ENCODE data around the gene PPP4R2. TPM values are rescaled to one million over a fixed set of nuclear protein-coding genes. Genes with fewer than 3 reads are reported as not detected.

Gene PPP4R2
- total RNA-seq, 1 experiment from 2014 or later, result 62.7 TPM

GRCh38 chr3:73070675-73071575, 74.3 kb downstream of the PPP4R2 start:
- ATAC-seq, result peak; percentile 14
- H2AFZ ChIP-seq (ENCODE audit: low read length), result no peak overlapping the region
- H3K79me2 ChIP-seq (ENCODE audit: low read length), result no peaks in the 10 kb centered on the region
- intact Hi-C loops (cut with micrococcal nuclease), result loop anchor here (5.0 kb wide), 1 partner anchor 134 kb away; no protein-coding TSS in a partner anchor
- no peak overlapping the region for H3K27ac ChIP-seq (ENCODE audit: low read length)
- no peaks in the 10 kb centered on the region for H3F3A ChIP-seq (ENCODE audit: low read length, unreplicated experiment)
- no TSS peak for BruUV-seq (replicated peaks)
- no peaks in the 10 kb centered on the region for H3K27me3 ChIP-seq (ENCODE audit: low read length)
- TF ChIP-seq CTCF (conservative IDR thresholded peaks at IDR 0.05; ENCODE audit: low read depth, low read length) (no peak), EZH2 (IDR thresholded peaks at IDR 0.05; ENCODE audit: low read length, unreplicated experiment) (no peak), EZH2phosphoT487 (IDR thresholded peaks at IDR 0.05; ENCODE audit: borderline replicate concordance, low read length) (no peak)
- ChIA-PET CTCF (no interaction called here), POLR2A (ENCODE audit: unreplicated experiment) (no interaction called here)
- no peak overlapping the region for H3K4me2 ChIP-seq (ENCODE audit: low read length)
- H3K4me1 ChIP-seq (ENCODE audit: insufficient read depth, low read length), result no peaks in the 10 kb centered on the region
- H4K20me1 ChIP-seq (ENCODE audit: low read length), result no peaks in the 10 kb centered on the region
- H3K9ac ChIP-seq (ENCODE audit: low read length), result no peak overlapping the region
- H3K9me3 ChIP-seq (ENCODE audit: low read length), result no peaks in the 10 kb centered on the region
- peaks cover 13% of the 10 kb centered on the region; the same call in 1 of the 2 replicates for H3K36me3 ChIP-seq (ENCODE audit: low read depth, low read length)
- no peak for DNase-seq
- no peaks in the 10 kb centered on the region for H3K9me2 ChIP-seq (replicated peaks; ENCODE audit: low read length)
- H3K4me3 ChIP-seq (ENCODE audit: low read length), result no peak overlapping the region

DNA sequence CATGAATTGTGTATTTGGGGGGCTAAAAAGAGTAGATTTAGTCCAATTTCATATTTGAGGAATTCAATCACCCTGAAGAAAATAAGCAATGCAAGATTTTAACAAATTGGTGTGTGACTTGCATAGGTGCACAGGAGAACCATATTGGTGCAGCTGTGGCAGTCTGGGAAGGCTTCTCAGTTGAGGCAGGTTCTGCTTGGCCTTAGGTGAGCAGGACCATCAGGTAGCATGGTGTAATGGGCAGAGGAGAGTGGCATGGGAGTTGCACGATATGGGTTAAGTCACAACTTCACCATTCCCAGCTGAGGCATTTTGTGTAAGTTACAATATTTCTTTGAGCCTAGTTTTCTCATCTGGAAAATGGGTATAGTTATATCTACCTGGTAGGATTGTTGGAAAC, 75.3 kb downstream of the PPP4R2 start:
- H3K27ac ChIP-seq (ENCODE audit: low read length), result no peak overlapping the region
- DNase-seq (no peak), ATAC-seq (no peak)
- CTCF ChIA-PET, result no interaction called here
- H3F3A ChIP-seq (ENCODE audit: low read length, unreplicated experiment), result no peaks in the 10 kb centered on the region
- H2AFZ ChIP-seq (ENCODE audit: low read length), result no peak overlapping the region
- TF ChIP-seq EZH2phosphoT487 (IDR thresholded peaks at IDR 0.05; ENCODE audit: borderline replicate concordance, low read length), result no peak
- TF ChIP-seq EZH2 (IDR thresholded peaks at IDR 0.05; ENCODE audit: low read length, unreplicated experiment), result no peak
- TF ChIP-seq CTCF (conservative IDR thresholded peaks at IDR 0.05; ENCODE audit: low read depth, low read length), result no peak
- H3K4me3 ChIP-seq (ENCODE audit: low read length), result no peak overlapping the region
- no peaks in the 10 kb centered on the region for H4K20me1 ChIP-seq (ENCODE audit: low read length)
- no peaks in the 10 kb centered on the region for H3K9me2 ChIP-seq (replicated peaks; ENCODE audit: low read length)
- H3K4me1 ChIP-seq (ENCODE audit: insufficient read depth, low read length), result no peaks in the 10 kb centered on the region
- BruUV-seq (replicated peaks), result no TSS peak
- POLR2A ChIA-PET (ENCODE audit: unreplicated experiment), result no interaction called here
- H3K36me3 ChIP-seq (ENCODE audit: low read depth, low read length), result peaks cover 9% of the 10 kb centered on the region; the same call in 1 of the 2 replicates
- no peaks in the 10 kb centered on the region for H3K79me2 ChIP-seq (ENCODE audit: low read length)
- H3K4me2 ChIP-seq (ENCODE audit: low read length), result no peak overlapping the region
- no peaks in the 10 kb centered on the region for H3K9me3 ChIP-seq (ENCODE audit: low read length)
- intact Hi-C loops (cut with micrococcal nuclease), result loop anchor here (5.0 kb wide), 1 partner anchor 135 kb away; no protein-coding TSS in a partner anchor
- no peak overlapping the region for H3K9ac ChIP-seq (ENCODE audit: low read length)
- H3K27me3 ChIP-seq (ENCODE audit: low read length), result no peaks in the 10 kb centered on the region

DNA sequence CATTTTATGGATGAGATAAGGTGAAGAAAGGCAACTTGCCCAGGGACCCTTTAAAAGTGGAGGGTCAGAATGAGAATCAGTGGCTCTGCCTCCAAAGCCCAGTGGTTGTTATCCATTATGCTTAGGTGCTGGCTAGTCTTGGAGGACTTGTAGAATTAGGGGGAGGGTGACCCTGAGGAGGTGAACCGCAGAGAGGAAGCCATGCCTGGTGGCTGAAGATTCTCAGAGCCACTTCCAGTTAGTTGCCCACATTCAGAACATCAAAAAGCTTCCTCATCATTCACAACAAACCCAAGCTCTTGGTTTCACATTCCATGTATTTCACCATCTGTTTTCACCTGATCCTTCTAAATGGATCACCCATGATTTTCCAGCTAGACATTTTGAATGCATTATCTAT, 76.0 kb downstream of the PPP4R2 start:
- ChIA-PET CTCF (no interaction called here), POLR2A (ENCODE audit: unreplicated experiment) (no interaction called here)
- Histone ChIP-seq H3K4me2 (ENCODE audit: low read length) (no peak overlapping the region), H3K4me1 (ENCODE audit: insufficient read depth, low read length) (no peaks in the 10 kb centered on the region), H3K27me3 (ENCODE audit: low read length) (no peaks in the 10 kb centered on the region), H3K9me3 (ENCODE audit: low read length) (no peaks in the 10 kb centered on the region), H3K79me2 (ENCODE audit: low read length) (no peaks in the 10 kb centered on the region), H3K9ac (ENCODE audit: low read length) (no peak overlapping the region), H4K20me1 (ENCODE audit: low read length) (no peaks in the 10 kb centered on the region), H3K27ac (ENCODE audit: low read length) (no peak overlapping the region), H3F3A (ENCODE audit: low read length, unreplicated experiment) (no peaks in the 10 kb centered on the region), H2AFZ (ENCODE audit: low read length) (no peak overlapping the region), H3K4me3 (ENCODE audit: low read length) (no peak overlapping the region), H3K9me2 (replicated peaks; ENCODE audit: low read length) (no peaks in the 10 kb centered on the region), H3K36me3 (ENCODE audit: low read depth, low read length) (peaks cover 5% of the 10 kb centered on the region; the same call in 1 of the 2 replicates)
- intact Hi-C loops (cut with micrococcal nuclease), result loop anchor here (5.0 kb wide), 1 partner anchor 135 kb away; no protein-coding TSS in a partner anchor
- DNase-seq, result no peak
- no peak for ATAC-seq
- no TSS peak for BruUV-seq (replicated peaks)
- no peak for TF ChIP-seq EZH2 (IDR thresholded peaks at IDR 0.05; ENCODE audit: low read length, unreplicated experiment)
- TF ChIP-seq CTCF (conservative IDR thresholded peaks at IDR 0.05; ENCODE audit: low read depth, low read length), result no peak
- no peak for TF ChIP-seq EZH2phosphoT487 (IDR thresholded peaks at IDR 0.05; ENCODE audit: borderline replicate concordance, low read length)

Measured in PC-3 (cell line).